RPMI8226 (cell line): ENCODE measurements around the gene NPHP4.

ENCODE experiments used
- DNase-seq: peaks from one replicate; pipeline ENCODE4 v3.0.0-alpha.2; 2015

The NPHP4 gene

DNA sequence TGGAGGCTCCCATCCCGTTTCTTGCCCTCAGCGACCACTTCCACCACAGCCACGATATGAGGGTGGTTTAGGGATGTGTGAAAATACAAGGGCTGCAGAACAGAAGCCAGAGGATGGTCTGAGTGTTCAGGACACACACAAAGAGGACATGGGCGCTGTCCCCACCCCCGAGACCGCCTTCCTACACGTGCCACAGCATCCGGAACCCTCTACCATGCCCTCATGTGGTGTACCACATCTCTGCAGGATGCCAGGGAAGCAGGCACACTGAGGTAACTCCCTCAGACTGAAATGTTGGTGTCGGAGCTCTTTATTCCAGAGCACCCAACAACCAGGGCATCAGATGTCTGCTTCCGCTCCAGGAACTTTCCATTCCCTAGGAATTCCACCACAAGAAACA, 23.1 kb downstream of the NPHP4 start:
- no peak for DNase-seq

DNA sequence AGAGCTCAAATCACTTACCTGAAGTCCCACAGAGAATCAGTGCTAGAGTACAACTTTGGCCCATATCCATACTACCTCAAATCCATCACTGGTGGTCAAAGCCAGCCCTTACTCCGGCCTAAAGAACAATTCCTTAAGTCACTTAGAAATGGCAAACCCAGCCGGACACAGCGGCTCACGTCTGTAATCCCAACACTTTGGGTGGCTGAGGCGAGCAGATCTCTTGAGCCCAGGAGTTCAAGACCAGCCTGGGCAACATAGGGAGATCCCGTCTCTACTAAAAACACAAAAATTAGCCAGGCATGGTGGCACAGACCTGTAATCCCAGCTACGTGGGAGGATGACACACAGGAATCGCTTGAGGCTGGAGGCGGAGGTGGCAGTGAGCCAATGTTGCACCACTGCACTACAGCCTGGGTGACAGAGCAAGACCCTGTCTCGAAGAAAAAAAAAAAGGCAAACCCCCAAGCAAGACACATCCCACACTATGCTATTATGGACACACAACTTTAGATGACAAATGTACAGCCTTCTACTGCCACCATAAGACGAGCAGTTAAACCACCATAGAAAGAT, 24.0 kb downstream of the NPHP4 start:
- no peak for DNase-seq

DNA sequence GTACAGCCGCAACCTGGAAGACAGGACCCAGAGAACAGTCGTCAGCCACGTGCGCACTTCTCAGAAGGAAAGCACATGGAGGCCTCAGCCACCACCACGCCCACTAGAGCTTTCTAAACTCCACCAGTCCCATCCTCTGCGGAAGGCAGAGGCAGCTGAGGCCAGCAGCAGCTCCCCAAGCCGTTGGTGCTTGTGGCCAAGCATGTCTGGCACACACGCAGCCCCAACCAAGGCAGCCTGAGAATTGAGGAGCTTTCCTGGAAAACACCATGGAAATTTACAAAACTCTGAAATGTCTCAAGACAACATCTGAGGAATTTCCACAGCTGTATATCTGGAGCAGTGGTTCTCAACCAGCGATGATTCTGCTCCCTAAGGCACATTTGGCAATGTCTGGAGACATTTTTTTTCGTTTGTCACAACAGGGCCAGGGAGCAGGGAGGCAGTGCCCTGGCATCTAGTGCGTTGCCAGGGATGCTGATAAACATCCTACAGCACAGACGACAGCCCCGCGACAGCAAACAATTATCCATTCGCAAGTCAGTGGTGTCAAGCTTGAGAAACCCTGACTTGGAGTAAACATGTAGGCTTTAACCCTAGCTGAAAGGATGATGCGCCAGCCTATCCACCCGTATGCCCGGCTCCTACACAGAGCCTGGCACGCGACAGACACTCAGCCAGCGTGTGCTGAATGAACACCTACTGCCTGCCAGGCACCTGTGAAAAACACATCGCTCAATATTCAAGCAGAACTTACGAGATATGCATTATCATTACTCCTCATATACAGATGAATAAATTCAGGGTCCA, 24.7 kb downstream of the NPHP4 start:
- DNase-seq, result no peak

- DNase-seq, result no peak
These were observed 25.6 kb downstream of the NPHP4 start for GRCh38 chr1:5966543-5967205.

DNA sequence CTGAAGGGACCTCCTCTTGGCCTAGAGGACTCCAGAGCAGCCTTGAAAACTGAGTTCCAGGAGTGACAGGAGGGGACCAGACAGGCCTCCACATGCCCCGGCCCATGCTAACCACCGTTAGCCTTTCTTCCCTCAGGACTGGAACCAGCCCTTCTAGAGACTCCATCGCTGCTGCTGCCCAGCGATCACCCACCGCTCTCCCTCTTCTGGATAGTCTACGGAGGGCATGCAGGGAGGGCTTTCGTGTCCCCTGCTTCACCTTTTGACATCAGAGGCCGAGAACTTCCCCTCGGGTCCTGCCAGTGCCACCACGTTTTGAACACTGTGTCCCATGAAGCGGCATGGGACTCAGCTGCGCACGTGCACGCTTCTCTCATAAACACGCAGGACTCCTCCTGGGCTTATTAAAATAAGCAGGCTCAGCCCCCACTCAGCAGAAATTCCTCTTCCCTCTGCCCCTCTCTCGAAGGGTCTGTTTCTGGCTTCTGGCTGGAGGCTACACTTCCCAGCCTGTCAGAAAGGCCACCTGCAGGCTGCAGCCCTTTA, 26.6 kb downstream of the NPHP4 start:
- no peak for DNase-seq

- DNase-seq, result no peak
These were observed 29.7 kb downstream of the NPHP4 start for GRCh38 chr1:5962265-5963105.

DNA sequence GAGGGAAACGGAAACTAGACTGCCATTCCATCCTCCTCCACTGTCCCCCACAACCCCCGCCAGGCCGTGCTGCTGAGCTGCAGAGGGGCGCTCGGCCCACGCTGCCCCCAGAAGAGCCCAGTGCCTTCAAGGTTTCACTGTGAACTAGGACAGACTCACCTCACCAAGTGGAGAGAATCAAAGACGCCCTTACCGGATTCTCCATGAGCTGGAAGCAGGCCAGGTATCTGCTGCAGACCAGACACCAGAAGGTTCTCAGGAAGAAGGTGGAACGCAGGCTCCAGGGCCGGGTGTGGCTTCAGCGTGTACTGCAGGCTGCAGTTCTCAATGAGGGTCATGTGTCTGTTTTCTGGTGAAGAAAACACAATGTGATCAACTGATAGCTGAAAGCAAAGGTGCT, 30.6 kb downstream of the NPHP4 start:
- no peak for DNase-seq

- DNase-seq, result no peak
These were observed 31.9 kb downstream of the NPHP4 start for GRCh38 chr1:5960336-5960735.

DNA sequence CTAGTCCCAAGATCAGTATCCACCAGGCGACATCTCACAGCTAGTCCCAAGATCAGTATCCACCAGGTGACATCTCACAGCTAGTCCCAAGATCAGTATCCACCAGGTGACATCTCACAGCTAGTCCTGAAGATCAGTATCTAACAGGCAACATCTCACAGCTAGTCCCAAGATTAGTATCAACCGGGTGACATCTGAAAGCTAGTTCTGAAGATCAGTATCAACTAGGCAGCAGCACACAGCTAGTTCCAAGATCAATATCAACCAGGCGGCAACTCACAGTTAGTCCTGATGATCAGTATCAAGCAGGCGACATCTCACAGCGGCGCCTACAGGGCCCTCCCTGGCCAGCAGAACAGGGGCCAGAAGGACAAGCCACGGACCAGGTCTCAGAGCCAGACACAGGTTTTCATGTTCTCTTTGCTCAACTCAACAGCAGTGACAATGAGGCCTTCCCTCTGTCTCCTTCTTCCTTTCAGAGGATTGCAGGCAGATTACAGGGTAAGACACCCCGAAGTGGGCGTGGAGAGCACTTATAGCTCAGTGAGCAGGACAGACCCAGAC, 32.5 kb downstream of the NPHP4 start:
- no peak for DNase-seq

DNA sequence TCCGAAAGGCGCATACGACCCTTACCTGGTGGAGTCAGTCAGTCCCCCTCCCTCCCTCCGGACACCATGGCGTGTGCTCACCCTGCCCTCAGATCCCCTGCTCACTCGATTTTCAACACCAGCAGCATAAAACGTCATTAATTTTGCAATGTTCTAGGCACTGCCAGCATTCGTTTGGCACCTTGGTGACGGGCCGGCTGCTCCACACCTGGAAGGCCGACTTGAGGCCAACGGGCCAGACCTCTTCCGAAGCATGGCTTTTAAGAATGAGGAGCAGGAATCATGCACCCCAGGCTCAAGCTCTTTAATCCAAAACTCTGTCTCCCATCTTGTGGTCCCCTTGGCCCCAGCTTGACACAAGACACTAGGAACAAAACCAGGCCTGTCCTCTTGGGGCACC, 33.1 kb downstream of the NPHP4 start:
- no peak for DNase-seq

GRCh38 chr1:5956022-5956830, 36.0 kb downstream of the NPHP4 start:
- DNase-seq, result no peak

- DNase-seq, result no peak
These were observed 36.7 kb downstream of the NPHP4 start for GRCh38 chr1:5955479-5955977.

GRCh38 chr1:5954964-5955363, 37.3 kb downstream of the NPHP4 start:
- DNase-seq, result no peak

DNA sequence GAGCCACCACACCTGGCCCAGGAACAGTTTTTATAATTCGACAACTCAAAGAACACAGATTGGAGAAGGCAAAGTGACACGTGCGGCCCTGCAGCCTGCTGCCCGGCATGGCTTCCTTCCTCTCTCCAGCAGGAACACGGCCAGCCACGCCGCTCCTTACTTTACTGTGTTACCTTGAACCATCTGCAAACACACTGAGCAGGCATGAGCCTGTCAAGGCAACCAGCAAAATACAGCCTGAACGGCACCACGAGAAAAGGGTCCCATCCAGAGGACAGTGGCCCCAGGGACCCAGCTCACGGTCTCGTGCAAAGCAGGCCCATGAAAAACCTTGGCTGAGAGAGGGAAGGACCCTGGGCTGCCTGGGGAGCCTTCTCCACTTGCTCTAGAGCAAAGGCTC, 38.8 kb downstream of the NPHP4 start:
- no peak for DNase-seq

- DNase-seq, result no peak
These were observed 40.3 kb downstream of the NPHP4 start for GRCh38 chr1:5951846-5952410.

GRCh38 chr1:5950994-5951785, 41.0 kb downstream of the NPHP4 start:
- no peak for DNase-seq

GRCh38 chr1:5950201-5950895, 41.9 kb downstream of the NPHP4 start:
- DNase-seq, result no peak

GRCh38 chr1:5949761-5950100, 42.5 kb downstream of the NPHP4 start:
- DNase-seq, result no peak

DNA sequence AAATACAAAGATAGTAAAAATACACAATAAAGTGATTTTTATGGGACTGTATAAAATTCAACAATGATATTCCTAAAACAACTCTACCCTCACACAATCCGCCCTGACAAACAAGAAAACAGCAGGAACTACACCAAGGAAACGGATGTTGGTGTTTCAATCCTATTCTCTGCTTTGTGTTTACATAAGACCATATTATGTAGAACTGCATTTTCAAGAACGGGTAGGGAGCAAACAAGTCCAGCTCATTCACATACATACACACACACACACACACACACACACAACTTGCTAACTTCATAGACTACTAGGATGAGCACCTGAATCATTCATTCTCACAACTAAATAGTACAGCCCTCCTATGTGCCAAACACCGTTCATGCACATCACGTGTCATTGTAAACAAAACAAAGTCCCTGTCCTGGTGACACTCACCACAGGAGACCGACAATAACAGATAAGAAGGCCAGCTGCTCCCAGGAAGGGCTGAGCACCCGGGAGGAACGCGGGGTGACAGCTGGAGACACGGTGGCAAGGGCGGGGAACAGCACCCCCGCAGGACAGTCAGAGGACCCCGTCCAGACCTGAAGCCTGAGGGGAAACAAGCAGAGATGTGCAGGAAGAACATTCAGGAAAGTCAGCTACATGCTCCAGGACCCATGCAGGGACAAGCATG, 43.0 kb downstream of the NPHP4 start:
- DNase-seq, result no peak
